Heart right ventricle (tissue), 16 donors: ENCODE results near the gene RHBG. TPM values are rescaled to one million over a fixed set of nuclear protein-coding genes. Genes with fewer than 3 reads are reported as not detected.

ENCODE experiments used
- ATAC-seq, 8 donors: fragments of 200-7000 bp; cut with Tn5 transposase; one replicate each; pipeline ENCODE4 v1.9.1; 2020; ENCODE audit warnings: mild to moderate bottlenecking in 8 of 8, moderate library complexity in 8 of 8, moderate number of reproducible peaks in 1 of 8
- DNase-seq, 2 donors: peaks; one replicate each; pipeline ENCODE4 v3.0.0-alpha.2; 2020
- H3K27ac ChIP-seq, 10 donors: fragments of 200-600 bp; sonication (generic) in 2 of 10; one replicate each; pipeline versions ENCODE4 v1.5.0 to v1.8.0; 2020 to 2022; ENCODE audit warnings: mild to moderate bottlenecking in 3 of 10
- H3K27me3 ChIP-seq, 7 donors: fragments of 200-600 bp; one replicate each; pipeline ENCODE4 v1.8.0; 2021 to 2022; ENCODE audit warnings: mild to moderate bottlenecking in 2 of 7
- H3K36me3 ChIP-seq, 9 donors: fragments of 200-600 bp; sonication (generic) in 1 of 9; one replicate each; pipeline versions ENCODE4 v1.5.0 to v1.8.0; 2020 to 2022; ENCODE audit warnings: mild to moderate bottlenecking in 2 of 9
- H3K4me1 ChIP-seq, 9 donors: fragments of 200-600 bp; sonication (generic) in 1 of 9; one replicate each; pipeline versions ENCODE4 v1.5.0 to v1.8.0; 2020 to 2022; ENCODE audit warnings: mild to moderate bottlenecking in 4 of 9
- H3K4me3 ChIP-seq, 10 donors: fragments of 200-600 bp; sonication (generic) in 2 of 10; one replicate each; pipeline versions ENCODE4 v1.5.0 to v1.8.0; 2020 to 2022; ENCODE audit warnings: mild to moderate bottlenecking in 7 of 10, moderate library complexity in 2 of 10
- H3K9me3 ChIP-seq, 11 donors: fragments of 200-600 bp in 10 of 11; sonication (generic) in 2 of 11; one replicate each; pipeline versions ENCODE4 v1.5.0 to v1.8.0; 2013 to 2022; ENCODE audit warnings: mild to moderate bottlenecking in 2 of 11, control low read depth in 1 of 11, moderate library complexity in 1 of 11
- CTCF ChIP-seq, 9 donors: fragments of 200-600 bp; sonication (generic) in 2 of 9; IDR thresholded peaks; one replicate each; pipeline versions ENCODE4 v1.5.0 to v1.8.0; 2021 to 2022; ENCODE audit warnings: antibody characterized with exemption in 9 of 9, mild to moderate bottlenecking in 5 of 9, moderate library complexity in 1 of 9
- WGBS, 2 donors: extraction: QIAGEN DNeasy Blood & Tissue Kit; methylation state at CpG; one replicate each; pipeline ENCODE4 v1.1.7; 2013; ENCODE audit warnings: inconsistent platforms in 1 of 2; 5-methylcytosine and 5-hydroxymethylcytosine counted together
- intact Hi-C, 10 donors: fragments of 100-400 bp; cut with DNase I; formaldehyde crosslinking; loops; one replicate each; pipeline versions ENCODE4 v1.11.1 to v1.14.2; 2022
- polyA plus RNA-seq, 2 donors: library from polyadenylated mRNA; stranded (reverse); fragments of 200-250 nt; gene quantifications; one replicate each; pipeline ENCODE4 v1.2.3, GENCODE V29; 2013
- total RNA-seq, 10 donors: library from RNA; stranded (reverse); fragmentation: NEBNext Ultra II Directional in 3 of 10; extraction: Animal tissue kit (Norgen Biotek cat#: 25700) in 3 of 10; gene quantifications; one replicate each; pipeline versions ENCODE4 v1.2.1 to v1.2.4, GENCODE V29; 2021 to 2023
- donor health status: Arrhythmogenic right ventricular cardiomyopathy.
- donor health status: ischemic (EF 13 %, LVEDD 7.1; RV severe dilation, severe dysfunction).
- donor health status: healthy with polysubstance abuse.
- donor health status: DM: no; HTN: yes; CAD: no.
- donor health status: DM: no; HTN: no; CAD: no.
- donor health status: ischemic (EF 25% LVEDD 6.9; RV normal size, moderate dysfunction).
- donor health status: ischemic (EF 25% LVEDD 5.7; RV mildly dilated, moderate dysfunction).
- donor health status: healthy.
- donor health status: DM: yes; HTN: yes; CAD: no.
- donor health status: Ischemic cardiomyopathy.
- donor health status: ischemic (EF 35%, LVEDD 5.7; RV mildly dilated, moderate dysfunction).
- donor health status: nonischemic (EF 11% LVEDD 7.7; RV severe dilation, severe dysfunction).
- donor health status: DM: yes; HTN: yes; CAD: no.
- donor health status: PGD.
- donor health status: ischemic (EF 29% LVEDD 5.4; RV normal size, mild dysfunction).
- donor health status: nonischemic (EF 23%, LVEDD 6.1; RV moderate dilation, normal function).

Gene RHBG
- total and polyA plus RNA-seq, 12 donors = not detected

GRCh38 chr1:156336242-156336641 is 32.8 kb upstream of the RHBG start:
- peak in 2 of 9 donors; percentile 5 to 6 for TF ChIP-seq CTCF (IDR thresholded peaks at IDR 0.05)
- intact Hi-C loops = no loop called here
- no peak for ATAC-seq
- peaks cover 0 to 52% (median 37%) of the 10 kb centered on the region in 9 donors for H3K36me3 ChIP-seq
- H3K4me3 ChIP-seq = peak overlapping the region in 5 of 10 donors; percentile 71 to 99 (median 90)
- no peaks in the 10 kb centered on the region for H3K27me3 ChIP-seq
- H3K4me1 ChIP-seq = peaks cover 8 to 25% (median 20%) of the 10 kb centered on the region in 9 donors
- no peaks in the 10 kb centered on the region for H3K9me3 ChIP-seq
- DNase-seq = no peak
- no peak overlapping the region for H3K27ac ChIP-seq
- 81 to 85% methylated on average over 4 of the region's 4 CpGs for WGBS, 2 donors

GRCh38 chr1:156337052-156337887 is 31.7 kb upstream of the RHBG start:
- H3K4me1 ChIP-seq = peaks cover 8 to 25% (median 20%) of the 10 kb centered on the region in 9 donors
- H3K9me3 ChIP-seq = no peaks in the 10 kb centered on the region
- ATAC-seq (peak in 3 of 8 donors; percentile 1 to 2 (median 2)), DNase-seq (peak in 1 of 2 donors; percentile 22)
- H3K36me3 ChIP-seq = peaks cover 0 to 42% (median 28%) of the 10 kb centered on the region in 9 donors
- H3K4me3 ChIP-seq = peak overlapping the region; percentile 63 to 99 (median 86)
- no peaks in the 10 kb centered on the region for H3K27me3 ChIP-seq
- intact Hi-C loops = no loop called here
- TF ChIP-seq CTCF (IDR thresholded peaks at IDR 0.05) = no peak
- H3K27ac ChIP-seq = peak overlapping the region; percentile 32 to 91 (median 82)
- 33 to 35% methylated on average over 34 of the region's 34 CpGs for WGBS, 2 donors

DNA sequence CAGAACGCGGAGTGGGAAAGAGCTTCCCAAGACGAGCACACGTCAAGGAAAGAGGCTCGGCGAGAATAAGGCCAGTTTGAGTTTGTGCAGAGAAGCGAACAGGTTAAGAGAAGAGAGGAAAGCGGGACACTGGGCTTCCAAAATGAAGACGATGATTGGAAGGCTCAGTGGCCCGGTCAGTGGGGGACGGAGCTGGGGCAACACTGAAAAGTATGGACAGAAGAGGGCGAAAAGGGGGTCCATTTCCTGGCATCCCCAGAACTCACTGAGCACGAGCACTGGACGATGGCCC is 31.2 kb upstream of the RHBG start:
- H3K27ac ChIP-seq = peak overlapping the region; percentile 32 to 91 (median 82)
- 0 to 1% methylated on average over 14 of the region's 14 CpGs for WGBS, 2 donors
- H3K4me1 ChIP-seq = peaks cover 8 to 25% (median 20%) of the 10 kb centered on the region in 9 donors
- H3K9me3 ChIP-seq = no peaks in the 10 kb centered on the region
- TF ChIP-seq CTCF (IDR thresholded peaks at IDR 0.05) = peak in 1 of 9 donors; percentile 17
- intact Hi-C loops = no loop called here
- H3K27me3 ChIP-seq = no peaks in the 10 kb centered on the region
- H3K36me3 ChIP-seq = peaks cover 0 to 36% (median 23%) of the 10 kb centered on the region in 9 donors
- DNase-seq = no peak
- ATAC-seq = peak in 6 of 8 donors; percentile 0 to 26 (median 8)
- H3K4me3 ChIP-seq = peak overlapping the region; percentile 63 to 99 (median 86)

DNA sequence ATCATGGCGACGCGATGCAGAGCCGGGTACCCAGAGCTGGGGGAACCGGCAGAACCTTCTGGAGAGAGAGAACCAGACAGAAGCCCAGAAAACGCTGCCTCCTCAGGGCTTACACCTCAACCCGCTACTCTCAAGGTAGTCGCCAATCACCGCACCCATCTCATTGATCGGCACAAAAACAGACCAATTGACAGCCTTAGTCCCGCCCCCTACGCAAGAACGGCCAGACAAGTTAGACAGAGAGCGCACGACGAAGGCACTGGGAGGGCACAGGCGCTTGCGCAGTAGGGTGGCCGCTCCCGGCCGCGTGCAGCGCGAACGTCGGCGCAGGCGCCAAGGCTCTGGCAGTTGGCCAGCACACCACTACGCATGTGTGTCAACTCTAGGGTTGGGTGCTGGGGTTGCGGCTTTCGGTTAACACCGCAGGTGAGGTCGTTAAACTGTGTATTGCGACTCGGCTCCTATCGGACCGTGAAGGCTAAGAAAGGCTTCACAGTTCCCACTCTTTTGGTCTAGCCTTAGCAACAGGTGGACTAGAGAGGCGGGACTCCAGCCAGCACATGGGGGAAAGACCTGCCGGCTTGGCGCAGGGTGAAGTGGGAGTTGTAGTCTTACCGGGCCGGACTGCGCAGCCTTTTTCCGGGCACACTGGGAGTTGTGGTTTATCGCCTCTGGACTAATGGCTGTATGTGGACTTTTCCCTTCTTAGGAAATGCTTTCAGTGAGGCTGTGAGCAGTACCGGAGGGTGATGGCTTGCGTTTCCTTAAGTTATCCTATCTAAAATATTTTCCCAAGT is 30.6 kb upstream of the RHBG start, which contains the start of the genes CCT3 and TSACC:
Gene CCT3, minus strand, starts transcription at position 113 of the 797 bp plus-strand sequence. Its CDS starts 108 bp downstream, at position 5.
Gene TSACC, plus strand, starts transcription at position 347 of the 797 bp plus-strand sequence. CDS start 1,232 bp downstream, outside the sequence.
- Histone ChIP-seq H3K9me3 (no peaks in the 10 kb centered on the region), H3K4me1 (peaks cover 8 to 25% (median 20%) of the 10 kb centered on the region in 9 donors), H3K36me3 (peaks cover 0 to 31% (median 18%) of the 10 kb centered on the region in 9 donors), H3K4me3 (peak within 1 kb of the TSS; percentile 63 to 99 (median 86)), H3K27ac (peak within 1 kb of the TSS; percentile 47 to 93 (median 82)), H3K27me3 (no peaks in the 10 kb centered on the region)
- TF ChIP-seq CTCF (IDR thresholded peaks at IDR 0.05) = no peak
- DNase-seq (peak; percentile 100), ATAC-seq (peak; percentile 97 to 99 (median 97))
- 0% methylated on average over 47 of the region's 47 CpGs for WGBS, 2 donors
- intact Hi-C loops = no loop called here
